Vagina (tissue), 2 donors: ENCODE data around the gene ROPN1B. TPM values are rescaled to one million over a fixed set of nuclear protein-coding genes. Genes with fewer than 3 reads are reported as not detected.

Experiments
- DNase-seq, 2 donors: peaks; one replicate each; pipeline ENCODE4 v3.0.0-alpha.2; 2017; ENCODE audit errors: extremely low spot score in 2 of 2
- H3K27ac ChIP-seq: fragments of 200-600 bp; sonication (generic); one replicate; pipeline ENCODE4 v1.5.1; 2019
- H3K27me3 ChIP-seq: fragments of 200-600 bp; sonication (generic); one replicate; pipeline ENCODE4 v1.5.1; 2019
- H3K36me3 ChIP-seq, 2 donors: fragments of 200-600 bp; sonication (generic); one replicate each; pipeline ENCODE4 v1.5.1; 2017 to 2019
- H3K4me1 ChIP-seq: fragments of 200-600 bp; sonication (generic); one replicate; pipeline ENCODE4 v1.5.1; 2019
- H3K4me3 ChIP-seq, 2 donors: fragments of 200-600 bp; sonication (generic); 1 replicate in 1 of 2; 2 replicates in 1 of 2; pipeline ENCODE4 v1.5.1; 2016 to 2019
- H3K9me3 ChIP-seq: fragments of 200-600 bp; sonication (generic); one replicate; pipeline ENCODE4 v1.5.1; 2019
- CTCF ChIP-seq, 3 experiments: fragments of 450-650 bp in 2 of 3; fragments of 200-600 bp in 1 of 3; sonication (generic) in 1 of 3; IDR thresholded peaks; one replicate each; pipeline ENCODE4 v1.5.1; 2017 to 2019; ENCODE audit warnings: antibody characterized with exemption in 3 of 3, mild to moderate bottlenecking in 2 of 3, moderate library complexity in 2 of 3
- POLR2A ChIP-seq, 2 donors: fragments of 450-650 bp; IDR thresholded peaks; one replicate each; pipeline ENCODE4 v1.6.1; 2017; ENCODE audit warnings: antibody characterized with exemption in 2 of 2, mild to moderate bottlenecking in 2 of 2, moderate library complexity in 2 of 2
- POLR2AphosphoS5 ChIP-seq, 2 donors: sonication (generic); formaldehyde crosslinking; IDR thresholded peaks; one replicate each; pipeline ENCODE4 v1.9.0; 2017; ENCODE audit warnings: antibody characterized with exemption in 2 of 2, mild to moderate bottlenecking in 2 of 2, low read depth in 1 of 2; ENCODE audit not compliant: insufficient read depth in 1 of 2
- intact Hi-C: fragments of 100-400 bp; cut with DNase I; formaldehyde crosslinking; loops from one replicate; pipeline ENCODE4 v1.15.1; 2023
- small RNA-seq: library from RNA; depleted of rRNA; stranded (forward); fragments of <200 nt; gene quantifications from one replicate; pipeline ENCODE3, GENCODE V24; 2016
- total RNA-seq: library from RNA; depleted of rRNA; stranded (reverse); fragments of >200 nt; gene quantifications from one replicate; pipeline ENCODE4 v1.2.3, GENCODE V29; 2016

The ROPN1B gene
- total RNA-seq, 1 donor from 2014 or later = not detected

GRCh38 chr3:126026761-126027160 lies 57.8 kb downstream of the ROPN1B start:
- no peaks in the 10 kb centered on the region for H3K27me3 ChIP-seq
- H3K27ac ChIP-seq = no peak overlapping the region
- H3K4me1 ChIP-seq = no peaks in the 10 kb centered on the region
- no peak for TF ChIP-seq POLR2A (IDR thresholded peaks at IDR 0.05)
- TF ChIP-seq POLR2AphosphoS5 (IDR thresholded peaks at IDR 0.05; ENCODE audit: insufficient read depth in 1 of 2, low read depth in 1 of 2) = no peak
- TF ChIP-seq CTCF (IDR thresholded peaks at IDR 0.05) = no peak
- no peak overlapping the region for H3K4me3 ChIP-seq
- intact Hi-C loops = no loop called here
- peak in 1 of 2 donors; percentile 62 for DNase-seq
- H3K36me3 ChIP-seq = peaks cover 0 to 30% of the 10 kb centered on the region in 2 donors
- peaks cover 6% of the 10 kb centered on the region for H3K9me3 ChIP-seq

- Histone ChIP-seq H3K27me3 (no peaks in the 10 kb centered on the region), H3K4me1 (no peaks in the 10 kb centered on the region), H3K36me3 (peaks cover 0 to 33% of the 10 kb centered on the region in 2 donors), H3K4me3 (no peak overlapping the region), H3K27ac (no peak overlapping the region), H3K9me3 (peaks cover 6% of the 10 kb centered on the region)
- TF ChIP-seq POLR2A (IDR thresholded peaks at IDR 0.05) (no peak), CTCF (IDR thresholded peaks at IDR 0.05) (no peak), POLR2AphosphoS5 (IDR thresholded peaks at IDR 0.05; ENCODE audit: insufficient read depth in 1 of 2, low read depth in 1 of 2) (no peak)
- peak in 1 of 2 donors; percentile 92 for DNase-seq
- intact Hi-C loops = no loop called here
Observed at GRCh38 chr3:126028096-126028495, 59.1 kb downstream of the ROPN1B start.

GRCh38 chr3:126029241-126029640 lies 60.3 kb downstream of the ROPN1B start:
- Histone ChIP-seq H3K9me3 (peaks cover 6% of the 10 kb centered on the region), H3K4me1 (no peaks in the 10 kb centered on the region), H3K27ac (no peak overlapping the region), H3K27me3 (no peaks in the 10 kb centered on the region), H3K36me3 (peaks cover 0 to 31% of the 10 kb centered on the region in 2 donors), H3K4me3 (no peak overlapping the region)
- no peak for DNase-seq
- no peak for TF ChIP-seq POLR2AphosphoS5 (IDR thresholded peaks at IDR 0.05; ENCODE audit: insufficient read depth in 1 of 2, low read depth in 1 of 2)
- TF ChIP-seq POLR2A (IDR thresholded peaks at IDR 0.05) = no peak
- no peak for TF ChIP-seq CTCF (IDR thresholded peaks at IDR 0.05)
- intact Hi-C loops = no loop called here

GRCh38 chr3:126030455-126030854 lies 61.5 kb downstream of the ROPN1B start:
- H3K9me3 ChIP-seq = peaks cover 6% of the 10 kb centered on the region
- no peak overlapping the region for H3K27ac ChIP-seq
- intact Hi-C loops = no loop called here
- peak in 1 of 2 donors; percentile 42 for DNase-seq
- H3K36me3 ChIP-seq = peaks cover 0 to 31% of the 10 kb centered on the region in 2 donors
- no peak overlapping the region for H3K4me3 ChIP-seq
- no peaks in the 10 kb centered on the region for H3K4me1 ChIP-seq
- TF ChIP-seq POLR2A (IDR thresholded peaks at IDR 0.05) = no peak
- no peak for TF ChIP-seq POLR2AphosphoS5 (IDR thresholded peaks at IDR 0.05; ENCODE audit: insufficient read depth in 1 of 2, low read depth in 1 of 2)
- no peak for TF ChIP-seq CTCF (IDR thresholded peaks at IDR 0.05)
- no peaks in the 10 kb centered on the region for H3K27me3 ChIP-seq

GRCh38 chr3:126031981-126032471 lies 63.0 kb downstream of the ROPN1B start:
- H3K27me3 ChIP-seq = no peaks in the 10 kb centered on the region
- no peak for TF ChIP-seq POLR2AphosphoS5 (IDR thresholded peaks at IDR 0.05; ENCODE audit: insufficient read depth in 1 of 2, low read depth in 1 of 2)
- no peaks in the 10 kb centered on the region for H3K4me1 ChIP-seq
- peak in 1 of 2 donors; percentile 64 for DNase-seq
- peaks cover 6% of the 10 kb centered on the region for H3K9me3 ChIP-seq
- no peak overlapping the region for H3K4me3 ChIP-seq
- H3K36me3 ChIP-seq = peaks cover 0 to 31% of the 10 kb centered on the region in 2 donors
- H3K27ac ChIP-seq = no peak overlapping the region
- intact Hi-C loops = no loop called here

Small RNA genes within 50 kb of the gene (small RNA-seq; reads per million reads assigned to genes)
- not detected for gene AC092903.1

Other genes with a start within 250 kb of the ROPN1B start
- 62.9 TPM for gene SLC41A3, start 114.9 kb downstream of the ROPN1B start, total RNA-seq
- 19.2 TPM for gene ALDH1L1, start 211.4 kb downstream of the ROPN1B start, total RNA-seq